ENCODE results near the gene TM2D1.

TM2D1 gene

DNA sequence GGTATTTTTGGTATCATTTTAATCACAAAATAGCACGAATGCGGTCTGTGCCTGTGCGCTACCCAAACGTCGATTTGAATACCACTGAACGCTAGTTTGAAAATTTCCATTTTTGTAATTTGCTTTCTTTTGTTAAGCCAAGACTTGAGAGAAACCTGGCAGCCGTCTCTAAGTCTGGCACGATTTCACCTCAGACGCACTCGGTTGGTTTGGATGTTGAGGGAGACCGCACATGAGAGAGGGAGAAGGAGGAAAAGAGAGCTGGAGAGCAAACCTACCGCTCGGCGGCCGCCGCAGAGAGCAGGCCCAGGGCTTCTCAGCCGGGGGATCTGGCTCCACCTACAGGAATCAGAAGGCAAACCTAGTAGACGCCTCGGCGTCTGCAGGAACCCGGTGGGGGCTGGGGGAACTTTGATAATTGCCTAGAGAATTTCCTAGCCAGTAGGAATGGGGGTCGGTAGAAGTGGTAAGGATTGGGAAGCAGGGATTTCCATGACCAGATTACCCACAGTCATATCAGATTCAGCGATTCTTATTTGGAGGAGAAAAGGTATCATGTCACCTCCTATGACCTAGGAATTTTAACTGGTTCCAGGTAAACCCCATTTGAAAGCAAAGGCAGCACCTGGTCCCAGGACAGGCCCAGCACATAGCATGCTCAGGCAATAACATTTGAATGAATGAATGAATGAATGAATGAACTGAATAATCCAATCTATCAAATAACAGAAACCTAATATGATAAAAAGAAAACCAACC is 83.2 kb downstream of the TM2D1 start:
- peak; percentile 36 for DNase-seq (ENCODE audit: insufficient read length, low spot score)
- TF ChIP-seq, protein P1, sequence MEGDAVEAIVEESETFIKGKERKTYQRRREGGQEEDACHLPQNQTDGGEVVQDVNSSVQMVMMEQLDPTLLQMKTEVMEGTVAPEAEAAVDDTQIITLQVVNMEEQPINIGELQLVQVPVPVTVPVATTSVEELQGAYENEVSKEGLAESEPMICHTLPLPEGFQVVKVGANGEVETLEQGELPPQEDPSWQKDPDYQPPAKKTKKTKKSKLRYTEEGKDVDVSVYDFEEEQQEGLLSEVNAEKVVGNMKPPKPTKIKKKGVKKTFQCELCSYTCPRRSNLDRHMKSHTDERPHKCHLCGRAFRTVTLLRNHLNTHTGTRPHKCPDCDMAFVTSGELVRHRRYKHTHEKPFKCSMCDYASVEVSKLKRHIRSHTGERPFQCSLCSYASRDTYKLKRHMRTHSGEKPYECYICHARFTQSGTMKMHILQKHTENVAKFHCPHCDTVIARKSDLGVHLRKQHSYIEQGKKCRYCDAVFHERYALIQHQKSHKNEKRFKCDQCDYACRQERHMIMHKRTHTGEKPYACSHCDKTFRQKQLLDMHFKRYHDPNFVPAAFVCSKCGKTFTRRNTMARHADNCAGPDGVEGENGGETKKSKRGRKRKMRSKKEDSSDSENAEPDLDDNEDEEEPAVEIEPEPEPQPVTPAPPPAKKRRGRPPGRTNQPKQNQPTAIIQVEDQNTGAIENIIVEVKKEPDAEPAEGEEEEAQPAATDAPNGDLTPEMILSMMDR (IDR thresholded peaks at IDR 0.05; ENCODE audit: insufficient read depth, missing control alignments) = peak; percentile 58
- FAIRE-seq = no peak

DNA sequence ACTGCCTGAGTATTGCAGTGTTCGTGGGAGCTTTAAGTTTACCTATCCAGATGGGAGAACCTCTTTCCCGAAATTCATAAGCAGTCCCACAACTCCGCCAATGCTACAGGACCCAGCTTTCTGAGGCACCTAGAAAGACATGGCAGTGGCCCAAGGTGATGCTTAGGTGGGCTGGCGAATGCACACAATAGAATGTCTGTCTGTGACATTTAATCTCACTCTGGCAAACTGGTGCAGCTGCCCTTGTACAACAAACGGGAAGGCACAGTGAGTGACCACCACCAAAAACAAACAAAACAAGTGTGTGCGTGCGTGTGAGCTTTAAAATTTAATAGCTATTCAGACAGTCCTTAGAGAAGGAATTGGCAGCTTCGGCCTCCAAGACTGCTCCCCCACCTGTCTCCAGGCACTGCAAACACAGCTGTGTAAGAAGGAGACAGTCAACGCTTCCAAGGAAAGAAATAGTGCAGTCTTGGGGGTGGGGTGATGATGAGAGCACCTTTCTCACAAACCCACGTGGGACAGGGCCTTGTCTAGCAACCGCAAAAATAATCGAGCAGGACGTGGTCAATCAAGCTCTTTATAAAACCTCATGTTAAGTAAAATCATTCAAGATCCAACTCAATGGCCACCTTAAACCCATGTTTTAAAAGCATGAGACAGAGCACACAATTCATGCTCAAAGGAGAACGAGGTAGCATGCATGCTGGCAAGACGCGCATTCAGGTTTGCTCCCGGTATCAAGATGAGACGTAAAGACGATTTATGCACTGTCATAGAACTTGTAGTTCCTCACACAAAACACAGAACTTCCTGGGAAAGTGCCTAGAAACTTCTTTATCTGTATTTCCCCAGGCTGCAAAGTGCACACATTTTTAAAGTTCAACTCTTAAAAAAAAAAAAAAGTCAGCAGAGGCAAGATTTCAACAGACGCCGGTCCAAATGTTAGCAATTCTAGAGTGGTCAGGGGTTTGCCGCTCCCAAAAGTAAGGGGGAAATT is 84.1 kb downstream of the TM2D1 start:
- TF ChIP-seq, protein P1 (IDR thresholded peaks at IDR 0.05; ENCODE audit: insufficient read depth, missing control alignments) = no peak
- no peak for FAIRE-seq
- DNase-seq (ENCODE audit: insufficient read length, low spot score) = no peak

DNA sequence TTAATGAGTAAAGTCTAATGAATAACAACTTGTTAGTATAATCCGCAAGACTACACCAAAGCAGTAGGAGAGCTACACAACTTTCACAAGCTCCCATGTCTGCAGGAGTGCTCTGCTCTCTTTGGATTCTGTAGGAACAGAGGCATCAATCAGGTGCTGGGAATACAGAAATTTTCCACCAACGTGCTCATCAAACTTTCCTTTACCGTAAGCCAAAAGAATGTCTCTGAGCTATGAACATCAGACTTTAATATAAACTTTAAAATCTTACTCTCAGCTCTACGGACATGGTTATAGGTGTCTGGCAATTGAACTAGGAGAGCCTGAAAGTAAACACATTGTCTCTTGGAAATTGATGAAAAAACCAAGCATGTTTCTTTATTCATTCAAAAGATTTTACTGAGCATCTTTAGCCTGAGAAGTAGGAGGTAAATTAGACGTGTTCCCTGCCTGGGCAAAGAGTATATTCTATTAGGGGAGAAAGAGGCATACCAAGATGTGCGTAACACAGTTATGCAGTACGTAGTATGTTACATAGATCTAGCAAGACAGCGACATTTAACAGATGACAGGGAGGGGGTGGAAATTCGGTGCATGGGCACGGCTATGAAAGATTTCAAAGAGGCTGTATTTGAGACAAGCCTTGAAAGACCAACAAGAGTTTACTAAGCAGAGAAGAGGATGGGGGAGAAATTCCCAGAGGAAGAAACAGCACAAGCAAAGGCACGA is 85.2 kb downstream of the TM2D1 start:
- TF ChIP-seq, protein P1 (IDR thresholded peaks at IDR 0.05; ENCODE audit: insufficient read depth, missing control alignments) = no peak
- FAIRE-seq (no peak), DNase-seq (ENCODE audit: insufficient read length, low spot score) (no peak)

DNA sequence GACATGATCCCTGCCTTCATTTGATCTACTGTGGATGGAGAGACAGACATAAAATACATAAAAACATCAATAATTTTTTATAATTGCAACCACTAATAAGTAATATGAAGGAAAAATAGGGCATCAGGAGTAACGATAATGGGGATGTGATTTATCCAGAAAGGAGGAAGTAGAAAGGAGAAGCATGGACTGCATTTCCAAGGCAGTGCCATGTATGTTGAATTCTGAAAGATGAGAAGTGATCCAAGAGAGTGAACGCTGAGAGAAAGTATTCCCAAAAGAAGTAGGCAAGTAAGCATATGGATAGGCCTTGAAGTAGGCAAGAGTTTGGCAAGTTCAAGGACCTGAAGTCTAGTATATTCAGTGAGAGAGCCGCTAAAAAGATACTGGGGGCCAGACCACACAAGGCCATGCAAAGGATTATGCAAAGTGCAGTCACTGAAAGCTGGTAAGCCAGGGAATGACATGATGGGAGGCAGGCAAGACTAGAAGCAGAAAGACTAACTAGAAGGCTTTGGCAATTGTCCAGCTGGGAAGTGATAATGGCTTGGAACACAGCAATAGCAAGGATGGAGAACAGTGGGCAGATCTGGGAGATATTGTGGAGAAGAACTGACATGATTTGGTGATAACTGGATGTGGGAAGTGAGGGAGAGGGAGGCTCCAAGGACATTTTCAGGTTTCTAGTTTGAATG is 85.9 kb downstream of the TM2D1 start:
- TF ChIP-seq, protein P1 (IDR thresholded peaks at IDR 0.05; ENCODE audit: insufficient read depth, missing control alignments) = no peak
- no peak for FAIRE-seq
- DNase-seq (ENCODE audit: insufficient read length, low spot score) = no peak

DNA sequence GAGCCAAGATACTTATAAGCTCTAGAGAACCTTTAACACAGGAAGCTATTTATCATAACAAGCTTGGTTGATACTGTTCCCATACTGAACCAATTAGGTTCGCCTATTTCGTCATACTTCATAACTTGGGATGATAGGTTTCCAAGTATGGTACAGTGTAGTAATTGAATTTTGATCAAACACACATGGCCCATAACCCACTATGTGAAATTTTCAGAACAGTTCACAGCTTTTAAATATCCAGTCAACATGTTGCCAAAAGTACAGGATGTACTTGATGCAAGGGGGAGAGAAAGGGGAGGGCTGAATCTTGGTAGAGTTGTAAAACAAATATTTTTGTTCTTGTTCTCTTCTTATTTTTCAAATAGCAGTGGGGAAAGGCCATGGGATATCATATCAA is 86.6 kb downstream of the TM2D1 start:
- TF ChIP-seq, protein P1 (IDR thresholded peaks at IDR 0.05; ENCODE audit: insufficient read depth, missing control alignments) = no peak
- FAIRE-seq = no peak

DNA sequence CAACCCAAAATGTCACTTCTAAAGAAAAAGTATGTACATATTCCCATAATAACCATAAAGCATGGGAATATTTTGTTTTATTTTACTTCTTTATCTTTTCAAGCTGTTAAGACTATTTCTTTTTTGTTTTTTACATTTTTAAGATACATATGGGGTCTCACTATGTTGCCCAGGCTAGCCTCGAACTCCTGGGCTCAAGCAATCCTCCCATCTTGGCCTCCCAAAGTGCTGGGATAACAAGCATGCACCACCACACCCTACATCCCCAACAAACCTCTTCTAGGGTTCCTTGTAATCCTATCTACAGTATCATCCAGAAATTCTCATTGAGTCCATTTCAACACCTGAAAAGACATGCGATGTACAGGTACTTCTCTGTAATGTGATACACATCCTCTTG is 87.5 kb downstream of the TM2D1 start:
- TF ChIP-seq, protein P1 (IDR thresholded peaks at IDR 0.05; ENCODE audit: insufficient read depth, missing control alignments) = no peak
- no peak for DNase-seq (ENCODE audit: insufficient read length, low spot score)
- no peak for FAIRE-seq

More for the DNA sequence above, 86.6 kb downstream of the TM2D1 start:
- DNase-seq (ENCODE audit: insufficient read length, low spot score) = no peak

Measured in D721Med (cell line).